Spleen (tissue), 11 donors: ENCODE data around the gene RCN1. TPM values are rescaled to one million over a fixed set of nuclear protein-coding genes. Genes with fewer than 3 reads are reported as not detected.

ENCODE experiments used
- DNase-seq: peaks from one replicate; pipeline ENCODE4 v3.0.0-alpha.2; 2020
- H3K27ac ChIP-seq, 8 donors: fragments of 200-600 bp; sonication (generic) in 7 of 8; 1 replicate in 4 of 8; 2 replicates in 4 of 8; pipeline versions ENCODE4 v1.5.0 to v1.8.0; 2016 to 2021; ENCODE audit warnings: inconsistent platforms in 4 of 8, mild to moderate bottlenecking in 4 of 8, moderate library complexity in 1 of 8
- H3K27me3 ChIP-seq, 7 donors: fragments of 200-600 bp; sonication (generic) in 6 of 7; replicated peaks in 1 of 7; 1 replicate in 4 of 7; 2 replicates in 3 of 7; pipeline versions ENCODE4 v1.5.0 to v1.8.0; 2016 to 2021; ENCODE audit warnings: inconsistent platforms in 3 of 7, mild to moderate bottlenecking in 1 of 7
- H3K36me3 ChIP-seq, 6 donors: fragments of 200-600 bp; sonication (generic) in 5 of 6; 1 replicate in 4 of 6; 2 replicates in 2 of 6; pipeline versions ENCODE4 v1.5.0 to v1.8.0; 2016 to 2021; ENCODE audit warnings: inconsistent platforms in 2 of 6
- H3K4me1 ChIP-seq, 6 donors: fragments of 200-600 bp; sonication (generic) in 5 of 6; 1 replicate in 3 of 6; 2 replicates in 3 of 6; pipeline versions ENCODE4 v1.5.0 to v1.8.0; 2016 to 2021; ENCODE audit warnings: inconsistent platforms in 3 of 6
- H3K4me3 ChIP-seq, 8 donors: fragments of 200-600 bp; sonication (generic) in 7 of 8; 1 replicate in 4 of 8; 2 replicates in 4 of 8; pipeline versions ENCODE4 v1.5.0 to v1.8.0; 2016 to 2021; ENCODE audit warnings: inconsistent platforms in 4 of 8, mild to moderate bottlenecking in 4 of 8, moderate library complexity in 2 of 8
- H3K9me3 ChIP-seq, 8 donors: fragments of 200-600 bp; sonication (generic) in 7 of 8; 1 replicate in 4 of 8; 2 replicates in 4 of 8; pipeline versions ENCODE4 v1.5.0 to v1.8.0; 2016 to 2021; ENCODE audit warnings: inconsistent platforms in 4 of 8
- CTCF ChIP-seq, 11 experiments: fragments of 200-600 bp in 7 of 11; fragments of 450-650 bp in 4 of 11; sonication (generic) in 4 of 11; IDR thresholded peaks in 8 of 11; conservative IDR thresholded peaks in 3 of 11; 1 replicate in 7 of 11; 2 replicates in 4 of 11; pipeline versions ENCODE4 v1.4.0 to v1.8.0; 2016 to 2021; ENCODE audit warnings: antibody characterized with exemption in 11 of 11, inconsistent platforms in 4 of 11, mild to moderate bottlenecking in 1 of 11
- POLR2A ChIP-seq, 3 donors: fragments of 450-650 bp; IDR thresholded peaks; one replicate each; pipeline ENCODE4 v1.5.1; 2017; ENCODE audit warnings: antibody characterized with exemption in 3 of 3, mild to moderate bottlenecking in 1 of 3
- POLR2AphosphoS5 ChIP-seq, 3 donors: sonication (generic); formaldehyde crosslinking; IDR thresholded peaks; one replicate each; pipeline ENCODE4 v1.5.1; 2017; ENCODE audit warnings: antibody characterized with exemption in 3 of 3
- WGBS, 5 donors: extraction: QIAGEN DNeasy Blood & Tissue Kit in 3 of 5; methylation state at CpG; one replicate each; pipeline versions ENCODE4 v1.1.5 to v1.1.7; 2013 to 2018; 5-methylcytosine and 5-hydroxymethylcytosine counted together
- intact Hi-C: fragments of 100-400 bp; cut with DNase I; formaldehyde crosslinking; loops from one replicate; pipeline ENCODE4 v1.15.0; 2023; ENCODE audit warnings: low total_unique reads
- polyA plus RNA-seq, 3 donors: library from polyadenylated mRNA; stranded (reverse); fragments of 200-250 nt; gene quantifications; one replicate each; pipeline ENCODE4 v1.2.1, GENCODE V29; 2013
- total RNA-seq, 7 donors: library from RNA; depleted of rRNA in 3 of 7; stranded (reverse); fragments of >200 nt in 3 of 7; fragmentation: NEBNext Ultra II Directional in 4 of 7; extraction: Animal tissue kit (Norgen Biotek cat#: 25700) in 4 of 7; gene quantifications; one replicate each; pipeline versions ENCODE4 v1.1.0 to v1.2.1, GENCODE V29; 2016 to 2021
- donor health status: healthy with polysubstance abuse.
- donor health status: DM: no; HTN: no; CAD: no; lungs with moderate emphysema.
- donor health status: DM: no; HTN: no; CAD: no.
- donor health status: Bipolar disorder and iron deficiency.
- donor health status: healthy.
- donor health status: DM: no; HTN: no; CAD: no.
- donor health status: DM: yes; HTN: yes; CAD: no.

The RCN1 gene
- total and polyA plus RNA-seq, 10 donors = 23.3 to 53.8 (median 38.2) TPM

GRCh38 chr11:32094923-32095322 lies 4.0 kb downstream of the RCN1 start:
- 80 to 95% (median 93%) methylated on average over 1 of the region's 1 CpG for WGBS, 5 donors
- Histone ChIP-seq H3K27ac (no peak overlapping the region), H3K36me3 (peaks cover 0 to 29% (median 13%) of the 10 kb centered on the region in 6 donors), H3K4me1 (peaks cover 4 to 35% (median 24%) of the 10 kb centered on the region in 6 donors), H3K9me3 (no peaks in the 10 kb centered on the region), H3K27me3 (no peaks in the 10 kb centered on the region), H3K4me3 (no peak overlapping the region)
- no peak for TF ChIP-seq CTCF (IDR thresholded peaks at IDR 0.05 in 8 of 11, conservative IDR thresholded peaks at IDR 0.05 in 3 of 11)
- TF ChIP-seq POLR2AphosphoS5 (IDR thresholded peaks at IDR 0.05) = no peak
- TF ChIP-seq POLR2A (IDR thresholded peaks at IDR 0.05) = no peak
- no peak for DNase-seq
- intact Hi-C loops = no loop called here

- peaks cover 0 to 7% (median 2%) of the 10 kb centered on the region in 6 donors for H3K4me1 ChIP-seq
- H3K9me3 ChIP-seq = no peaks in the 10 kb centered on the region
- no peaks in the 10 kb centered on the region for H3K27me3 ChIP-seq
- H3K36me3 ChIP-seq = peaks cover 0 to 63% (median 38%) of the 10 kb centered on the region in 6 donors
- no peak overlapping the region for H3K4me3 ChIP-seq
- DNase-seq = no peak
- 80 to 89% (median 84%) methylated on average over 8 of the region's 8 CpGs for WGBS, 5 donors
- no peak for TF ChIP-seq POLR2A (IDR thresholded peaks at IDR 0.05)
- no peak overlapping the region for H3K27ac ChIP-seq
- intact Hi-C loops = no loop called here
These were observed 7.4 kb downstream of the RCN1 start for GRCh38 chr11:32098142-32098903.

- DNase-seq = no peak
- Histone ChIP-seq H3K4me3 (no peak overlapping the region), H3K9me3 (no peaks in the 10 kb centered on the region), H3K27ac (no peak overlapping the region), H3K27me3 (no peaks in the 10 kb centered on the region), H3K4me1 (no peaks in the 10 kb centered on the region), H3K36me3 (peaks cover 0 to 75% (median 41%) of the 10 kb centered on the region in 6 donors)
- intact Hi-C loops = no loop called here
- no peak for TF ChIP-seq POLR2A (IDR thresholded peaks at IDR 0.05)
- TF ChIP-seq CTCF (IDR thresholded peaks at IDR 0.05 in 8 of 11, conservative IDR thresholded peaks at IDR 0.05 in 3 of 11) = no peak
- no peak for TF ChIP-seq POLR2AphosphoS5 (IDR thresholded peaks at IDR 0.05)
- 89 to 98% (median 96%) methylated on average over 4 of the region's 4 CpGs for WGBS, 5 donors
These were observed 8.6 kb downstream of the RCN1 start for GRCh38 chr11:32099516-32099915.

- Histone ChIP-seq H3K4me1 (no peaks in the 10 kb centered on the region), H3K4me3 (no peak overlapping the region), H3K36me3 (peaks cover 0 to 81% (median 41%) of the 10 kb centered on the region in 6 donors), H3K27ac (no peak overlapping the region), H3K9me3 (no peaks in the 10 kb centered on the region), H3K27me3 (no peaks in the 10 kb centered on the region)
- no peak for DNase-seq
- WGBS, 5 donors = 65 to 93% (median 73%) methylated on average over 4 to 5 of the region's 5 CpGs
- TF ChIP-seq CTCF (IDR thresholded peaks at IDR 0.05 in 8 of 11, conservative IDR thresholded peaks at IDR 0.05 in 3 of 11) (no peak), POLR2A (IDR thresholded peaks at IDR 0.05) (no peak), POLR2AphosphoS5 (IDR thresholded peaks at IDR 0.05) (no peak)
- intact Hi-C loops = no loop called here
These were observed 9.6 kb downstream of the RCN1 start for GRCh38 chr11:32100495-32100894.
